OCI-LY1 (cell line): ENCODE data around the gene CACNB2.

Experiments used
- H2AFZ ChIP-seq: fragments of 200-600 bp; sonication (generic), shearing (Covaris generic); 2 replicates; pipeline ENCODE4 v1.6.0; 2014; ENCODE audit warnings: antibody characterized with exemption, mild to moderate bottlenecking, low read length
- H3F3A ChIP-seq: fragments of 200-600 bp; sonication (generic), shearing (Covaris generic); 2 replicates; pipeline ENCODE4 v1.6.0; 2014; ENCODE audit warnings: mild to moderate bottlenecking, antibody characterized with exemption, low read length, moderate library complexity; ENCODE audit not compliant: insufficient read depth
- H3K27ac ChIP-seq: fragments of 200-600 bp; sonication (generic); 2 replicates; pipeline ENCODE4 v1.5.1; 2014; ENCODE audit warnings: low read length, mixed run types, mild to moderate bottlenecking, low read depth; ENCODE audit not compliant: poor library complexity, severe bottlenecking
- H3K27me3 ChIP-seq: fragments of 200-600 bp; sonication (generic); 2 replicates; pipeline ENCODE4 v1.6.0; 2014; ENCODE audit warnings: antibody characterized with exemption, mild to moderate bottlenecking, low read length, moderate library complexity; ENCODE audit not compliant: insufficient read depth
- H3K36me3 ChIP-seq: fragments of 200-600 bp; sonication (generic); 2 replicates; pipeline ENCODE4 v1.6.1; 2014; ENCODE audit warnings: mild to moderate bottlenecking, antibody characterized with exemption, low read length, moderate library complexity, mixed read lengths; ENCODE audit not compliant: insufficient read depth
- H3K4me1 ChIP-seq: fragments of 200-600 bp; sonication (generic); 2 replicates; pipeline ENCODE4 v1.5.1; 2014; ENCODE audit warnings: mild to moderate bottlenecking, low read length, moderate library complexity; ENCODE audit not compliant: insufficient read depth, severe bottlenecking
- H3K4me2 ChIP-seq: fragments of 200-600 bp; sonication (generic), shearing (Covaris generic); 2 replicates; pipeline ENCODE4 v1.6.1; 2014; ENCODE audit warnings: low read length
- H3K4me3 ChIP-seq: fragments of 200-600 bp; sonication (generic); 2 replicates; pipeline ENCODE4 v1.5.1; 2014; ENCODE audit warnings: low read length, low read depth, mild to moderate bottlenecking, mixed read lengths; ENCODE audit not compliant: poor library complexity, severe bottlenecking
- H3K79me2 ChIP-seq: fragments of 200-600 bp; shearing (Covaris generic); 2 replicates; pipeline ENCODE4 v1.6.1; 2016; ENCODE audit warnings: mixed run types, low read length, mixed read lengths; ENCODE audit not compliant: insufficient read depth
- H3K9ac ChIP-seq: fragments of 200-600 bp; sonication (generic), shearing (Covaris generic); 2 replicates; pipeline ENCODE4 v1.6.1; 2014; ENCODE audit warnings: mild to moderate bottlenecking, low read length, mixed read lengths
- H3K9me2 ChIP-seq: fragments of 200-600 bp; sonication (generic), shearing (Covaris generic); 2 replicates; pipeline ENCODE4 v1.6.1; 2014; ENCODE audit warnings: low read depth, mild to moderate bottlenecking, low read length, mixed read lengths
- H3K9me3 ChIP-seq: fragments of 200-600 bp; shearing (Covaris generic); 2 replicates; pipeline ENCODE4 v1.6.1; 2014; ENCODE audit warnings: low read length, mixed read lengths
- H4K20me1 ChIP-seq: fragments of 200-600 bp; sonication (generic), shearing (Covaris generic); 2 replicates; pipeline ENCODE4 v1.6.0; 2016; ENCODE audit warnings: mild to moderate bottlenecking, low read length; ENCODE audit not compliant: insufficient read depth
- CTCF ChIP-seq: fragments of 200-600 bp; sonication (generic), shearing (Covaris generic); IDR thresholded peaks from 2 replicates; pipeline ENCODE4 v1.5.1; 2017; ENCODE audit warnings: mild to moderate bottlenecking, antibody characterized with exemption, low read length, moderate library complexity, mixed read lengths
- EZH2 ChIP-seq: fragments of 200-600 bp; sonication (generic), shearing (Covaris generic); IDR thresholded peaks from 2 replicates; pipeline ENCODE4 v1.8.0; 2017; ENCODE audit warnings: borderline replicate concordance, mixed run types, mild to moderate bottlenecking, antibody characterized with exemption, low read length, moderate library complexity, mixed read lengths

The CACNB2 gene

GRCh38 chr10:18402853-18403252 lies 262.6 kb downstream of the CACNB2 start:
- no peak for TF ChIP-seq CTCF
- TF ChIP-seq EZH2 = no peak

GRCh38 chr10:18404530-18404929 lies 264.3 kb downstream of the CACNB2 start:
- H3K27ac ChIP-seq = no peak overlapping the region
- H3K9me2 ChIP-seq = no peaks in the 10 kb centered on the region
- H3K4me3 ChIP-seq = no peak overlapping the region
- no peaks in the 10 kb centered on the region for H3K27me3 ChIP-seq
- TF ChIP-seq CTCF (no peak), EZH2 (no peak)
- no peak overlapping the region for H3K4me2 ChIP-seq
- no peaks in the 10 kb centered on the region for H3F3A ChIP-seq
- no peaks in the 10 kb centered on the region for H3K36me3 ChIP-seq
- H4K20me1 ChIP-seq = no peaks in the 10 kb centered on the region
- H3K9me3 ChIP-seq = no peaks in the 10 kb centered on the region
- H3K4me1 ChIP-seq = peaks cover 31% of the 10 kb centered on the region
- H2AFZ ChIP-seq = 0 out of 2 replicates have a peak overlapping the region, but pooled peaks have one; percentile 16
- no peaks in the 10 kb centered on the region for H3K79me2 ChIP-seq
- no peak overlapping the region for H3K9ac ChIP-seq

More at GRCh38 chr10:18402853-18403252, 262.6 kb downstream of the CACNB2 start:
- H3F3A ChIP-seq = no peaks in the 10 kb centered on the region
- no peak overlapping the region for H3K9ac ChIP-seq
- H3K27ac ChIP-seq = no peak overlapping the region
- no peaks in the 10 kb centered on the region for H3K79me2 ChIP-seq
- H3K4me3 ChIP-seq = no peak overlapping the region
- no peaks in the 10 kb centered on the region for H4K20me1 ChIP-seq
- H3K4me2 ChIP-seq = no peak overlapping the region
- H3K9me2 ChIP-seq = no peaks in the 10 kb centered on the region
- H3K36me3 ChIP-seq = no peaks in the 10 kb centered on the region
- H3K4me1 ChIP-seq = peaks cover 34% of the 10 kb centered on the region
- no peaks in the 10 kb centered on the region for H3K9me3 ChIP-seq
- peak overlapping the region; percentile 15; the same call in 1 of the 2 replicates for H2AFZ ChIP-seq
- no peaks in the 10 kb centered on the region for H3K27me3 ChIP-seq

GRCh38 chr10:18406136-18406535 lies 265.9 kb downstream of the CACNB2 start:
- H3K4me1 ChIP-seq = peaks cover 33% of the 10 kb centered on the region
- peak overlapping the region; percentile 31; the same call in 1 of the 2 replicates for H2AFZ ChIP-seq
- no peaks in the 10 kb centered on the region for H3K9me3 ChIP-seq
- no peaks in the 10 kb centered on the region for H3F3A ChIP-seq
- H3K4me3 ChIP-seq = no peak overlapping the region
- H3K27ac ChIP-seq = no peak overlapping the region
- no peaks in the 10 kb centered on the region for H3K9me2 ChIP-seq
- H3K27me3 ChIP-seq = no peaks in the 10 kb centered on the region
- H3K36me3 ChIP-seq = no peaks in the 10 kb centered on the region
- no peak overlapping the region for H3K4me2 ChIP-seq
- no peaks in the 10 kb centered on the region for H3K79me2 ChIP-seq
- no peak for TF ChIP-seq CTCF
- no peak for TF ChIP-seq EZH2
- no peak overlapping the region for H3K9ac ChIP-seq
- H4K20me1 ChIP-seq = no peaks in the 10 kb centered on the region
